HG02840 (cell line): Measurements from ENCODE around the gene SPRING1.
"Not testable (repeated sequence)": the region's sequence is repeated elsewhere in the genome, so short reads cannot be mapped to it uniquely, and the experiment has no call there.

Experiments used
- ATAC-seq: cut with Tn5 transposase; IDR thresholded peaks from one replicate; pipeline ENCODE4 v1.9.1; 2021; ENCODE audit warnings: mild to moderate bottlenecking, moderate library complexity, moderate number of reproducible peaks; ENCODE audit not compliant: unreplicated experiment, low FRiP score

The SPRING1 gene

DNA sequence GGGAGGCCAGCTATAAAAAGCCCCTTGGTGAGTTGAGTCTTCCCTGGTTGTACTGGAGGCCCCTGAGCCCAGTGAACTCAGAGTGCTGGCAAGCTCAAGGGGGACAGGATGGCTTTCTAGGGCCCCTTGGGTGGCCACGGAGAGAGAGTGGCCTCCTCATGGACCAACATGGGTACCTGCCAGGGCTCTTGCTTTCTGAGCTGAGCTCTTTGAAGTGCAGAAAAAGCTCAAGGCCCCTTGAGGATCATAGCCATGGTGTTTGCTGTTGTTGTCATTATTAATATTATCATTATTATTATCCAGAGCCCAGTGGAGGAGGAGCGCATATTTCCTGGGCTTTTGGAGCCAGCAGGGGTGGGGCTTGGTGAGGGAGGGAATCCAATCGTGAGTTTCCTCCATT, 6.9 kb upstream of the SPRING1 start:
- ATAC-seq, result no peak

DNA sequence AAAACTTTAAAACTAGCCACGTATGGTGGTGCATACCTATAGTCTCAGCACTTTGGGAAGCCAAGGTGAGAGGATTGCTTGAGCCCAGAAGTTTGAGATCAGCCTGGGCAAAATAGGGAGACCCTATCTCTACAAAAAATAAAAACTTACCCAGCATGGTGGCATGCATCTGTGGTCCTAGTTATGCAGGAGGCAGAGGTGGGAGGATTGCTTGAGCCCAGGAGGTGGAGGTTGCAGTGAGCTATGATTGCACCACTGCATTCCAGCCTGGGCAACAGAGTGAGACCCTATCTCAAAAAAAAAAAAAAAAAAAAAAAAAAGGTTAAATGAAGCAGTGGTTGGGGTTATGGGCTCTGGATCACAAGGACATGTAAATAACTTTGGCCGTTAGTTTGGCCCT, 4.9 kb upstream of the SPRING1 start:
- not testable (repeated sequence) for ATAC-seq

DNA sequence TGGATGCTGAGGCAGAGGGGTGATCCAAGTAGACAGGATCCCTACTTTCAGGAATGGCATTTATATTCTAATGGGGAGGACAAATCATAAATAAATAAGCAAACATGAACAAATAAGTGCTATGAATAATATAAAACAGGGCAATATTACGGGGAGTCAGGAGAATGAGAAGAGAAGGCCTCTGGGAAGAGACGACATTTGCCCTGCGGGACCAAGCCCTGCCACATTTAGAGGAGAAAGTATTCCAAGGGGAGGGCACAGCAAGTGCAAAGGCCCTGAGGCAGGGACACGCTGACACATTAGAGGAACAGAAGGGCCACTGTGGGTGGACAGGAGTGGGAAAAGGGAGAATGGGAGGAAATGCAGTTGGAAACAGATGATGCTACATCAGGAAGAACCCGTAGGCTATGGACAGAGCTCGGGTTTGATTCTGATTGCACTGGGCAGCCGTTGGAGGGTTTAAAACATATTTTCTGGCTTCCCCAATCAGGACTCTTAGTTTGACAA, 1.6 kb upstream of the SPRING1 start:
- ATAC-seq, result no peak

DNA sequence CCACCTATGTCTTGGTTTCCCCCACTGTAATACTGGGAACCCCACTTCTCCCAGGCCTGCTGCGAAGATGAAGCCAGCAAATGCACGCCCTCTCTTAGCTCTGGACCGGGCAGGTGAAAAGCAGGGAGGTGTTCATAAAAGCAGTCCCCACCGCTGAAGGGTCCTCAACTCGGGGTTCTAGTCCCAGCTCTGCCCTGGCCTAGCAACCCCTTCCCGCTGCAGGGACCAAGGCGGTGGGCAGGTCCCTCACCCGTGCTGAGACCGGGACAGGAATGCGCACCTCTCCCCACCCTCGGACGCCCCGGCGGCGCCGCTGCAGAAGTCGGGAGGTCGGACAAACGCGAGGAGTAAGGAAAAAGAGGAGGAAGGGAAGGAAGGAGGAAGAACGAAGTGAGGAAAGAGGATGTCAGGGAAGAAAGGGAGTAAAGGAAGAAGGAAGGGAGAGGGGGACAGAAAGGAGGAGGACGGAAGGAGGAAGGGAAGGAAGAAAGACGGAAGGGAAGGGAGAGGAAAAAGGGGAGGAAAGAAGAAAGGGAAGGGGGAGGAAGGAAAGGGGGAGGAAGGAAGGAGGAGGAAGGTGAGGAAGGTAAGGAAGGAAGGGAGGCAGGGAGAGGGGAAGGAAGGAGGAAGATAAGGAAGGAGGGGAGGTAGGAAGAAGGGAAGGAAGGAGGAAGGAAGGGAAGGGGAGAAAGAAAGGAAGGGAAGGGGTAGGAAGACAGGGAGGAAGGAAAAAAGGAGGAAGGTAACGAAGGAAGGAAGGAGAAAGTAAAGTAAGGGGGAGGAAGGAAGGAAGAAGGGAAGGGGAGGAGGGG, 701 bp downstream of the SPRING1 start:
- no peak for ATAC-seq

DNA sequence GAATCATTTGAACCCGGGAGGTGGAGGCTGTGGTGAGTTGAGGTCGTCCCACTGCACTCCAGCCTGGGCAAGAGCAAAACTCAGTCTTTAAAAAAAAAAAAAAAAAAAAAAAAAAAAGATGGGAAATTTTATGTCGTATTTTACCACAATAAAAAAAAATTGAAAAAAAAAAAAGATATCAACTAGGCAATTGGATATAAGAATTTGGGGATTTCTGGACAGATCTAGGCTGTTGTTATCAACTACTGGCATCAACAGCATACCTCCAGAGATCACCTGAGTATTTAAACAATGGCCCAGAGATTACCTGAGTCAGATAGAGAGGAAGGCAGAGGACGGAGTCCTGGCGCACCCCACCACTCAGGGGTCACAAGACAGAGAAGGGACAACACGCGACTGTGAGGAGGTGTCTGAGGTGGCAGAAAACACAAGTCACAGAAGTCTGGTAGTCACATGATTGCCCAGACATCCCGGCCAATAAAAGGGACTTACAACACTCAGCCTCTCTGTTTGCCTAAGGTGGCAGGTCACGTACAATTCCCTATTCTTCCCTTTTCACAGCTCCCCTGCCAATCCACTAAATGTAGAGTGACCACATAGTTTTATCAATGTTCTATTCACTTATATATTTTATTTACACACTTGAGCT, 1.8 kb downstream of the SPRING1 start:
- no peak for ATAC-seq

DNA sequence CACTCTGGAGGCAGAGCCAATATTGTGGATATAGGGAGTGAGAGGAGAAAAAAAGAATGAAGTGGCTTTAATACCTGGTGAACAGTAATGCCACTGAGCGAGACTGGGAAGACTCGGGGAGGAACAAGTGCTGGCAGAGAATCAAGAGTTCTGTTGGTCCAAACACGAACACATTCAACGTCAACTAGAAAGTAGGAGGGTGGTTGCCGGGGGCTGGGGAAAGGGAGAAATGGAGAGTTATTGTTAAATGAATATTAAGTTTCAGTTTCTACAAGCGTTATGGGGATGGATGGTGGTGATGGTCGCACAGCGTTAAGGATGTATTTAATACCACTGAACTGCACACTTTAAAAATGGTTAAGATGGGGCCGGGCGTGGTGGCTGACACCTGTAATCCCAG, 2.8 kb downstream of the SPRING1 start:
- ATAC-seq, result no peak

DNA sequence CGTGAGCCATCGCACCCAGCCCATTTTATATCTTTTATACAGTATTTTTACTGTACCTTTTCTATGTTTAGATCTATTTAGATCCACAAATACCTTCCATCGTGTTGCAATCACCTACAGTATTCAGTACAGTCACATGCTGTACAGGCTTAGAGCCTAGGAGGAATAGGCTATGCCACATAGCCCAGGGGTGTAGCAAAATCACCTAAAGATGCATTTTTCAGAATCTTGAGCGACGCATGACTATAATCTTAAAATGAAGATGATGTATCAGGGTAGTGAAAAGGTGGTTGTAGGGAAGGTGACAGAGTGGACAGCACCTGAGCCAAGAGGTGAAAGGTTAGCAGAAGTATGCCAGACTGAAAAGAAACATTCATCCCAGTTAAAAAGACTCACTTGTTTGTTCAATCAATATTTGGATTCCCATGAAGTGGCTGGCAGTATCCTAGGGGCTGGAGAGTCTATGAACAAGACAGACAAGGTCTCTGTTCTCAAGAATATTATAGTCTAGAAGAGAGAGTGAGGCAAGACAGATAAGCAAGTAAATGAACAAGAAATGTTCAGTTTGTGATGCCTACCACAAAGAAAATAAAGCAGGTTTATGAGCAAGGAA, 3.6 kb downstream of the SPRING1 start:
- no peak for ATAC-seq

DNA sequence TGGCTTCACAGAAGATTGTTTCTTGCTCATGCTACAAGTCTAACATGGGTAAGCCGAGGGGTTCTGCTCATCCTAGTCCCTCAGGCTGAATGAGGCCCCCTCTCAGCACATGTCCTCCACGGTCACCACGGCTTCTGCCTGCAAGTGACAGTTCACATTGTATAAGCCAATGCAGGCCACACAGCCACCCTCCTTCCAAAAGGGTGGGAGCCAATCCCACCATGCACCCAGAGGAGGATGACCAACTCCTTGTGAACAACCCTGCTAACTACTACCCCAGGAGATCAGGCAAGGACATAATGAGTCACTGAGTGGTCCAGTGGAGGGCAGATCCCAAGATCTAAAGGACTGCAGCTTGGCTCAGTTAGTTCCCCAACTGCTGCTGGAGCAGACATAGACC, 6.1 kb downstream of the SPRING1 start:
- no peak for ATAC-seq

DNA sequence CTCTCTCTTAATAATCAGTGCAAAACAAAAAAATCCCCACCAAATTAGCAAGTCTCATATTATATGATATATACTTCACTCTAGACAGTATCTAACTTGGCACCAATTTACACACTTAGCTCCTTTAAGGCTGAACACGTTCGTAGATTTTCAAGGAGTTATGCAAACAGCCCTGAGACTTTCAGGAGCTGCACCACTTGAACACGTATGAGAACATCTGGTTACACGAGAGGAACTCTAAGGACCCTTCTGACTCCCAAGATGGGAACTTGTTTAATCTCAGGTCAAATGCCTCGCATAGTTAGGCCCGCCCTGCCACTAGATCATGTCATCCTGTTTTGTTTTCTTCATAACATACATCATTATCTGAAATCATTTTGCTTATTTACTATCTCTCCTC, 10.0 kb downstream of the SPRING1 start:
- ATAC-seq, result no peak

DNA sequence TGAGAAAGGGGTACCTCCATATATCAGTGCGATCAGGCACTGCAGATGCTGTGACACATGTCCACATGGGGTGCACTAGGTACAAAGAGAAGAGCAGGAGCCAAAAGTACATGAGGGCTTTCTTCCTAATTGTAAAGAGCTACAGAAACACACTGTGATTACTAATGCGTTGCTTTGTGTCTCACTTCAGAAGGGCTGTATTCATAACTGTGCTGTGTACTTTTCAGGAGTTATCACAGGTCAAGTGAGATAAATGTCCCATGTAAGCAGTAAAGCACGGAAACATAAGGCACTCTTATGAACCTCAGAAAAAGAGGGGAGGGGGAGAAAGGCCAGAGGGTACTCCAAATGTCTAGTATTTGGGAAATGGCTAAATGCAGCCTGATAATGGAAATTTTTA, 10.6 kb downstream of the SPRING1 start:
- ATAC-seq, result no peak

DNA sequence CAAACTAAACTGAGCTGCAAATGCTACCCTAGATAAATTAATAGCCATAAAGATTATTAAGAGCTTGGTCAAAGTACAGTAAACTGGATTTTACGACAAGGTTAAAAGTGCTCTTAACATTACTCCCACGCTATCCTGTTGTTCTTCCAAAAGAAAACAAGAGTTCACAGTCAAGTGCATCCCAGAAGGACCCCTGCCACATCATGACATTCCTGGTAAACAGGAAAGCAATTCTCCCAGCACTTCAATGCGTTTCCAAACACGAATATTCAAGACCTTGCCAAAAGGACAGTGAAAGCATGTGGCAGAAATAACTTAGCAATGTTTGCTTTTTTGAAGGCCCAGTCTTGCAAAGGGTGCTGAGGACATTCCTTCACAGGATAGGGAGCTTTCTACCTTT, 11.2 kb downstream of the SPRING1 start:
- ATAC-seq, result no peak

DNA sequence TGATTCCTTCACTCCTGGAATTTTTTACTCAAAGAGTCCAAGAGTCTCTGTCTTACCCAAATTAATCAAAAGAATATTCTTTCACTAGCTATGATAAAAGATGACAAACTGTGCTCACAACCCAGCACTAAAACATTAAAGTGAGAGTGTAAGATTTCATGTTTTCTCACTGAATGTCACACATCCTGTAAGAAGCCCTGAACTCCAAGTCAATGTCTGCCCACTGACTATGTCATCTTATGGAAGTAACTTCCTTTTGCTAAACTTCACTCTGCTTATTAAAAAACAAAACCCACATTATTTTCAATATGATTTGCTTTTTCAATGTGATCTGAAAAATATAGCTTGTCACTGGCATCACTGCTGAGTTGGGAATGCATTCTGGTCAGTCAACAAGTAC, 15.6 kb downstream of the SPRING1 start:
- ATAC-seq, result no peak

DNA sequence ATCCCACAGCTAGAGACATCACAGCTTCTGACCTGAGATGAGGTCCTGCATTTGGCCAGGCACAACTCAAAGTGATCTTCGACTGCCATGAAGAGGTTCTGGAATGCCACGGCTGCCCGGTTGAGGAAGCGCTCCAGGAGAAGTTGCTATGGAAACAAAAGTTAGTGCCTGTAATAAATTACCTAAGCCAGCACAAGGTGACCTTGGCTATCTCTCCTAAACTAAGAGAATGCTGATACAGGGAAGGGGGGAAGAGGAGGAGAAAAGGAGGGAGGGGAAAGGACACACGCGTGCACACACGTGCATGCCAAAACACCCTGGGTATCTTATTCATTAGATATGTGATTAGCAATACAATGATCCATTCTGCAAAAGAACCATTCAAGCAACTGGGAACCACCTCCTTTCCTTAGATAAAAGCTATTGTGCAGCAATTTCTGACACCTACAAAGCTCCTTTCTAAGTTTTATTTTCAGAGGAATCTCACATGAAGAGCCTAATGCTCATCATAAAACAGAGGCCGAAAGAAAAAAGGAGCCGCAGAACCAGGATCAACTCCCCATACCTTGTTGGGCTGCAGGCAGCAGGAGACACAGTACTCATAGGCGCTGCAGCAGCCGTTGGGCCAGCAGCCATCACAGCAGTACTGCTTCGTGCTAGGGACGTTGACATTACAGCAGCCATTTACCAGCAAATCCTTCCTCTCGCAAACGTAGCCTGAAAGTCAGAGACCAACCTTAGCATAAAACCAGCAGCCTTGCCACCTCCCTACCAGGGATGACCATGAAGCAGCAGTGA, 17.9 kb downstream of the SPRING1 start:
- no peak for ATAC-seq

DNA sequence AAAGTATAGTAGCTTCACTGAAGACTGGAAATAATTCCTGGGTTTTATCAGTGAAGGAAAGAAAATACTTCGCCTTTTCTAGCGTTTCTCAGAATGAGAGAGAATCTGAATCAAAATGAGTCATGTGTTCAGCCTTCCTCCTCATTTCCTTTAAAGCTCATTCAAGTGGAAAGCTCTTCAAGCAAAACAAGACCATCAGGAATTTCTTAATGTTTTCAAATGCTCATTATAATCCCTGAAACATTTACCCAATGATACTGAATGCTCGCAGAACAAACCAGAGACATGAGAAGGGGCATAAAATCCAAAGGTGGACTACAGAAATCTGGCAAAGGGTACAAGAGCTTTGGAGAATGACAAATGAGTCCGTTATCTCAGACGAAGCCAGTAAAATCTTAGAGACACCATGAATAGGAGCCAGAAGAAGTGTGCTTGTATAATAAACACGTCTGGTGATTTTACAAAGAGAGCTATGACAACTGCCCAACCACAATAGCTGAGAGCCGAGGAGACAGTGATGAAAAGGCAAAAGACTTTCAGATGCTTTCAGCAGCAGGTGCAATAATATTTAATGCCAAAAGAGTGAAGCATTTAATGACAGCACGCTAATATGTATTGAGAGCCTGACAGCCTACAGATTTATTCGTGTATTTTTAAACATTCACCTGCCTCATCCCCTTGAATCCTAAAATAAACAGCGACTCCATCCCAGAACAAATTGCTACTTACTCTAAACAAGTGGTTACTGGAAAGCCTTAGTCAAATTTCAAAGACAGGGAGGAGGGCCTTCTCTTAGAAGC, 19.0 kb downstream of the SPRING1 start:
- ATAC-seq, result no peak

DNA sequence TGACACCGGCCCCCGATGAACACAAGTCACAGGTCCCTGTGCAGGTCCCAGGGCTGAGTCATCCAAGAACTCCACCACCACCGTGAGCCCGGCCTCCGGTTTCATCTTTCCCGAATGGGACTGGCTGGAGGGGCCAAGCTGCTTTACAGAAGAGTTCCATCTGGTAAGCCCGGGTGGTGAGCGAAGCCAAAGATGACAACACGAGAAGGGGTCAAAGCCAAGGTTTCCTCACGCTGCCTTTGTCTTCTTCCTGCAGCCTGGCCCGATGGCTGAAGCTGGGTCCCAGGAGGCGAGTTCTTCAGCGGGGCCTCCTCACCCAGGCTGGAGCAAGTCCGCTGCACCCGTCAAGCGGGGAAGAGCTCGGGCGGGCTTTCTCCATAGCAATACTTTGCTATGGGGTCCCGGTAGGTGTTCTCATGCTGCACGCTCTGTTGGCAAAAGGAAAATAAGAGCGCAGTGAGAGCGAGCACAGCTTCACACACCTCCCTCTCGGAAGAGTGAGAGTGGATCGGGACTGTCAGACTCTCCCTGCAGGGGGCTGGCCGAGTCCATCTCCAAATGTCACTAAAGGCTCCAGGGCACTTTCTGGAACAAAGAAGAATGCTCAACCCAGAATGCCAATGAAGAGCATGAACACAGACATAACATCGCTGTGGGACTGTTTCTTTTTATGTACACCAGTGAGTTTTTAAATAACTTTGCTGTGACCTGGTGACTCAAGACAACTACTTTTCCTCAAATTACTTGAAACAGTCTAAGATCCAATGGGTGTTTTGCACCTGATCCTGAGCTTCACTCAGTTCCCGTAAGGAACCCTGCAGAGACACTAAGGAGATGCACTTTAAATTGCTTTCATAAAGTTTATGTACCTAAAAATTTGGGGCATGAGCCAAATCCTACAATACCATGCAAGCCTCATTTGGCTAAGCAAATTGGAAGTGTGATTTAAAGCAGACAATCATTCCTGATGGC, 20.1 kb downstream of the SPRING1 start:
- no peak for ATAC-seq

DNA sequence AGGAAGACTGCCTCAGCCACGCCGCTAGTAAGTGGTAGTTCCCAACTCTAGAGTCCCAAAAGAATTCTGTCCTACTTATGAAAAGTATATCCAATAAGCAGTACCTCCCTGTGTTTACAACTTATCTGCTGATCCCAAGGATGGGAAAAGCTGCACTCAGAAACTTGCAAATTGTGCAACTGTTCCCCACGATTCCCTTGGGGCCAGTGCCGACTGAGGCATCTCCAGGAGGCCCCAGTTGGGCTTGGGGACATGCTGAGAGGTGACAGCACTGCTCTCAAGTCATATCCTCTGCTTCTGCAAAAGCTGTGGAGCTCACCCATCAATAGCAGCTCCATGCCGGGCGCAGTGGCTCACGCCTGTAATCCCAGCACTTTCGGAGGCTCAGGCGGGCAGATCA, 23.7 kb downstream of the SPRING1 start:
- no peak for ATAC-seq

DNA sequence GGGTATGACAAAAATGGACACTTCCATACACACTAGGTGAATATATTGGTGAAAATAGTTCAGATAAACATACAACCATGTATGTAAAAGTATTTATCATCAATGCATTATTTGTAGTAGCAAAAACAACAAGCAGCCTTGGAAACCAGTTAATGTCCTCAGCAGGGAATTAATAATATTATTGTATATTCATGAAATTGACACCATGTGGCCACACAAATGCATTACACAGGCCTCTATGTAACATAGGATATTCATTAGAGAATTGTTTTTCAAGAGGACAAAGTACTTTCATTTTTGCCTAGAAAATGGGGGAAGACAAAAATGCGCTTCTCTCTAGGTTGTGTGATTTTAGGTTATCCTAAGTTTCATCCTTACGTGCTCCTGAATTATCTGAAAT, 24.3 kb downstream of the SPRING1 start:
- no peak for ATAC-seq

DNA sequence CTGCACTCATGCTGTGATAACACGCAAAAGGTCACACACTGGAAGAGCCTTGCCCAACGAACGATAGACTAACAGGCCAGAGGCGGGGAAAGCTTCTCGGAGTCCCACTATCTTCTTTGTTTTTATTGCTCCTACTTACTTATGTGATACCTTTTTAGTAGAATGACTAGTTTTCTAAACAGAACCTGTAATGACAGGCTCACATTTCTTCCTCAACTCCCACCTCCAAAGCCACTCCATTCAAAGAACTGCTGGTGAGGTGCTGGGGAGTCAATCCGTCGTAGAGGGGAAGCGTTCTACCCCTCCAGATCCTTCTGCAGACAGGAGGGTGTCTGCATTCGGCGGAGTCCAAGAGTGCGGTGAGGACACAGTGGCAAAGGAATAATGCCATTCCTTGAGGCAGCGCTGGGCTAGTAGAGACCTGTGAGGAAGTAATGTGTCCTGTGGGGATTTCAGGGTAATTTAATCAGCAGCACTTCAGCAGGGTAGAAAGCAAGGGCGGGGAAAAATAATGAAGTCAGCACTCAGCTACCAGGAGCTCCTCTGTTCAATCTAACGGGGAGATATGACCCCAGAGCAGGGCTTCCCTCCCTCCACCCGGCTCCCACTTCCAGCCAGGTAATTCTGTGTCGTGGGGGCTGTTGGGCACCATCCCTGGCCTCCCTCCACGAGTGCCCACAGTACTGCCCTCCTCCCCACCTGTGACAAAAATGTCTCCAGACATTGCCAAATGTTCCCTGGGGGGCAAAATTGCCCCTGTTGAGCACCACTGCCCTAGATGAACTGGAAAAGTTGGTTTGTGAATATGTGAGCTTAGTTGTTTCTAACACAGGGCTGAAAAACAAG, 25.2 kb downstream of the SPRING1 start:
- no peak for ATAC-seq
